Activated CD8-positive, alpha-beta memory T cell treated with anti-CD3 and anti-CD28 coated beads for 1 hour (primary cell): ENCODE results near the gene C18orf63.

Experiments used
- DNase-seq, 2 donors: peaks; one replicate each; pipeline ENCODE4 v3.0.0-alpha.2; 2020; ENCODE audit warnings: low read depth in 1 of 2; ENCODE audit errors: extremely low read depth in 1 of 2

C18orf63 gene

GRCh38 chr18:74402806-74403433 lies 87.3 kb downstream of the C18orf63 start:
- DNase-seq = no peak

- DNase-seq = no peak
These were observed 92.2 kb downstream of the C18orf63 start for GRCh38 chr18:74407888-74408287.
